HepG2 (cell line): Measurements from ENCODE around the gene NEK8. TPM values are rescaled to one million over a fixed set of nuclear protein-coding genes. Genes with fewer than 3 reads are reported as not detected.
A peak's percentile ranks its signal among the peaks of the same experiment; 100 is the strongest.

Source experiments
- AHDC1 ChIP-seq: sonication (generic); formaldehyde crosslinking; IDR thresholded peaks from 2 replicates; pipeline ENCODE4 v1.5.1; 2020; ENCODE audit warnings: mild to moderate bottlenecking, missing genetic modification reagents, borderline replicate concordance
- ELF3 ChIP-seq: IDR thresholded peaks from 2 replicates; pipeline ENCODE4 v1.6.1; 2016; ENCODE audit warnings: missing genetic modification reagents, missing compliant biosample characterization
- HHEX ChIP-seq: IDR thresholded peaks from 2 replicates; pipeline ENCODE4 v1.6.1; 2016; ENCODE audit warnings: control low read depth
- HNF1A ChIP-seq, 2 experiments: sonication (generic) in 1 of 2; formaldehyde crosslinking in 1 of 2; IDR thresholded peaks; 2 replicates each; pipeline versions ENCODE4 v1.4.0 to v1.6.1; 2016 to 2020; ENCODE audit warnings: borderline replicate concordance in 1 of 2, low read depth in 1 of 2, mild to moderate bottlenecking in 1 of 2, missing genetic modification reagents in 1 of 2
- MED13 ChIP-seq: sonication (generic); formaldehyde crosslinking; IDR thresholded peaks from 2 replicates; pipeline ENCODE4 v1.5.0; 2020; ENCODE audit warnings: missing genetic modification reagents
- MIER2 ChIP-seq: IDR thresholded peaks from 2 replicates; pipeline ENCODE4 v1.6.1; 2016; ENCODE audit warnings: missing biosample characterization, missing genetic modification reagents
- NAIF1 ChIP-seq: sonication (generic); formaldehyde crosslinking; IDR thresholded peaks from 2 replicates; pipeline ENCODE4 v1.5.0; 2020; ENCODE audit warnings: mild to moderate bottlenecking, missing genetic modification reagents, borderline replicate concordance
- TCF12 ChIP-seq, 2 experiments: fragments of 450-650 bp in 1 of 2; sonication (generic) in 1 of 2; formaldehyde crosslinking in 1 of 2; IDR thresholded peaks; 2 replicates each; pipeline versions ENCODE4 v1.6.1 to v1.8.0; 2017 to 2022; ENCODE audit warnings: antibody characterized with exemption in 1 of 2, mild to moderate bottlenecking in 1 of 2, missing genetic modification reagents in 1 of 2, moderate library complexity in 1 of 2
- ZNF12 ChIP-seq: sonication (generic); formaldehyde crosslinking; IDR thresholded peaks from 2 replicates; pipeline ENCODE4 v1.5.0; 2020; ENCODE audit warnings: missing genetic modification reagents
- ZNF232 ChIP-seq: sonication (generic); formaldehyde crosslinking; IDR thresholded peaks from 2 replicates; pipeline ENCODE4 v1.4.0; 2020; ENCODE audit warnings: missing genetic modification reagents, borderline replicate concordance
- ZNF350 ChIP-seq: sonication (generic); formaldehyde crosslinking; IDR thresholded peaks from 2 replicates; pipeline ENCODE4 v1.4.0; 2020; ENCODE audit warnings: mild to moderate bottlenecking, low read depth, missing genetic modification reagents, borderline replicate concordance
- ZNF451 ChIP-seq: sonication (generic); formaldehyde crosslinking; IDR thresholded peaks from 2 replicates; pipeline ENCODE4 v1.5.0; 2020; ENCODE audit warnings: mild to moderate bottlenecking, missing genetic modification reagents
- ZNF512 ChIP-seq: sonication (generic); formaldehyde crosslinking; IDR thresholded peaks from 2 replicates; pipeline ENCODE4 v1.4.0; 2020; ENCODE audit warnings: mild to moderate bottlenecking, missing genetic modification reagents
- ZNF546 ChIP-seq: sonication (generic); formaldehyde crosslinking; conservative IDR thresholded peaks from 2 replicates; pipeline ENCODE4 v1.8.1; 2023; ENCODE audit warnings: mild to moderate bottlenecking, missing genetic modification reagents
- polyA plus RNA-seq, 8 experiments: library from polyadenylated mRNA; depleted of rRNA in 3 of 8; stranded (reverse) in 7 of 8; unstranded in 1 of 8; fragments of >200 nt; fragmentation: Illumina TruSeq in 4 of 8; extraction: Trizol in 4 of 8; gene quantifications; 2 replicates each; pipeline versions ENCODE4 v1.2.1 to v1.2.3, GENCODE V29; 2011 to 2016; ENCODE audit warnings: low read depth in 4 of 8, missing spikeins in 1 of 8, mixed read lengths in 1 of 8; ENCODE audit not compliant: insufficient read depth in 1 of 8
- total RNA-seq, 5 experiments: library from RNA; depleted of rRNA; stranded (reverse); fragments of >200 nt; fragmentation: Illumina TruSeq; extraction: Trizol; gene quantifications; 2 replicates each; pipeline ENCODE4 v1.2.3, GENCODE V29; 2016; ENCODE audit warnings: low read depth in 1 of 5
- TF ChIP-seq, protein P1 (sequence below): sonication (generic); formaldehyde crosslinking; IDR thresholded peaks from 2 replicates; pipeline ENCODE4 v1.5.1; 2020; ENCODE audit warnings: mild to moderate bottlenecking, missing genetic modification reagents, moderate library complexity

NEK8 gene
- total and polyA plus RNA-seq, 2 of the 13 experiments (the other 11 are each of a cell fraction or from before 2014, with no cell fraction given) = 5.8 to 13.5 TPM

GRCh38 chr17:28744972-28745785 lies 16.6 kb downstream of the NEK8 start (continued):
- TF ChIP-seq ZNF512 (CRISPR knock-in tag) (no peak), ZNF350 (CRISPR knock-in tag) (no peak), ELF3 (CRISPR knock-in tag) (peak; percentile 63), TCF12 (IDR thresholded peaks at IDR 0.05) (no peak), TCF12 (CRISPR knock-in tag; IDR thresholded peaks at IDR 0.05) (no peak), ZNF12 (CRISPR knock-in tag) (no peak; the same call in 1 of the 2 replicates), HNF1A (IDR thresholded peaks at IDR 0.05; ENCODE audit: low read depth) (no peak), HNF1A (CRISPR knock-in tag; IDR thresholded peaks at IDR 0.05; ENCODE audit: borderline replicate concordance) (peak; percentile 56), NAIF1 (CRISPR knock-in tag) (peak; percentile 52; the same call in 1 of the 2 replicates), HHEX (no peak), ZNF546 (CRISPR knock-in tag) (no peak), ZNF451 (CRISPR knock-in tag) (peak; percentile 67; the same call in 1 of the 2 replicates), AHDC1 (CRISPR knock-in tag) (no peak), MED13 (CRISPR knock-in tag) (no peak), ZNF232 (CRISPR knock-in tag) (no peak), MIER2 (CRISPR knock-in tag) (no peak)
- TF ChIP-seq, protein P1, sequence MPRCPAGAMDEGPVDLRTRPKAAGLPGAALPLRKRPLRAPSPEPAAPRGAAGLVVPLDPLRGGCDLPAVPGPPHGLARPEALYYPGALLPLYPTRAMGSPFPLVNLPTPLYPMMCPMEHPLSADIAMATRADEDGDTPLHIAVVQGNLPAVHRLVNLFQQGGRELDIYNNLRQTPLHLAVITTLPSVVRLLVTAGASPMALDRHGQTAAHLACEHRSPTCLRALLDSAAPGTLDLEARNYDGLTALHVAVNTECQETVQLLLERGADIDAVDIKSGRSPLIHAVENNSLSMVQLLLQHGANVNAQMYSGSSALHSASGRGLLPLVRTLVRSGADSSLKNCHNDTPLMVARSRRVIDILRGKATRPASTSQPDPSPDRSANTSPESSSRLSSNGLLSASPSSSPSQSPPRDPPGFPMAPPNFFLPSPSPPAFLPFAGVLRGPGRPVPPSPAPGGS (CRISPR knock-in tag) = 0 out of 2 replicates have a peak, but pooled peaks have one; percentile 39
